Skeletal muscle tissue (tissue), 4 donors: Measurements from ENCODE around the gene SRSF3. TPM values are rescaled to one million over a fixed set of nuclear protein-coding genes. Genes with fewer than 3 reads are reported as not detected.
"Not testable (repeated sequence)": the region's sequence is repeated elsewhere in the genome, so short reads cannot be mapped to it uniquely, and the experiment has no call there.

Experiments
- H3K27ac ChIP-seq: one replicate; pipeline ENCODE4 v1.7.0; 2013; ENCODE audit warnings: mild to moderate bottlenecking, low read depth, low read length, inconsistent platforms
- H3K27me3 ChIP-seq, 3 donors: one replicate each; pipeline ENCODE4 v1.7.0; 2013; ENCODE audit warnings: low read length in 3 of 3; ENCODE audit not compliant: control insufficient read depth in 3 of 3, insufficient read depth in 3 of 3
- H3K36me3 ChIP-seq, 3 donors: one replicate each; pipeline ENCODE4 v1.7.0; 2013; ENCODE audit warnings: low read length in 3 of 3; ENCODE audit not compliant: control insufficient read depth in 3 of 3, insufficient read depth in 3 of 3
- H3K4me1 ChIP-seq, 3 donors: one replicate each; pipeline ENCODE4 v1.7.0; 2013; ENCODE audit warnings: low read length in 3 of 3, mild to moderate bottlenecking in 3 of 3; ENCODE audit not compliant: control insufficient read depth in 3 of 3, insufficient read depth in 3 of 3
- H3K4me3 ChIP-seq, 3 donors: one replicate each; pipeline ENCODE4 v1.7.0; 2013; ENCODE audit warnings: low read length in 3 of 3
- H3K9ac ChIP-seq, 3 donors: one replicate each; pipeline ENCODE4 v1.7.0; 2013; ENCODE audit warnings: low read length in 3 of 3, mild to moderate bottlenecking in 3 of 3, moderate library complexity in 2 of 3, low read depth in 1 of 3
- H3K9me3 ChIP-seq, 3 donors: one replicate each; pipeline ENCODE4 v1.7.0; 2013; ENCODE audit warnings: low read length in 3 of 3; ENCODE audit not compliant: control insufficient read depth in 3 of 3
- total RNA-seq: library from RNA; depleted of rRNA; stranded (reverse); fragments of >200 nt; gene quantifications from one replicate; pipeline ENCODE4 v1.2.3, GENCODE V29; 2014
- donor health status: Osteomylitis.

The SRSF3 gene
- total RNA-seq, 1 donor from 2014 or later = 144 TPM

DNA sequence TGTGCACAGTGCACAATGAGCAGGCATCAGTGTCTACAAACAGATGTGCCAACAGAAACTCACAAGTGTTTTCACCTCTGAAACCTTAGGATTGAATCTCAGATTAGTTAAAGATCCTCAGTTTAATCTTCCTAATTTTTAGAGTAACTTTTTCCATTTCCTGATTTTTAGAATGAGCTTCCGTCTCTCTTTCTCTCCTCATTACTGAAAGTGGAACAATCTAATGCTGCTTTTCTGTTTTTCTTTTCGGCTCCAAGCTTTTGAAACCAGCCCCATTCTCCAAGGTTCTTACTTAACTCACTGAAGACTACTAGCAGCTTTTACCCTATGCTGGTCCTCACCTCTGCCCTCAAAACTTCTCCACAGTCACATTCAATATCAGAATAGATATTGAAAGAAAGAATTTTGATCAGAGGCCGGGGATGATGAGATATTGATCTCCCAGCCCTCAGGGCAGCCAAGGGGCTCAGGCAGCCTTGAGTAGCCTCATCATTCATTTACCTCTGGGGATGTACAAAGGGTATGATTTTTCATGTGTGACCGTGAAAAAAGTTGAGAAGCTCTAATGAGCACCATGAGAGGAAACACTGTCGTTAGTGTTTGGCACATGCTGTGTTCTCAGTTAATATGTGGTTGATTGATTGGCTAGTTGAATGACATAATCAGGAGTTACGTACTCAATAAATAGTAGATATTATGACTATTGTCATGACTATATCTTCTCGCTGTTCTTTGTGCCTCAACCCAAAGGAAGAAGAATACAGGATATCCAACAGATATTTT is 35.0 kb upstream of the SRSF3 start:
- no peak overlapping the region for H3K4me3 ChIP-seq

DNA sequence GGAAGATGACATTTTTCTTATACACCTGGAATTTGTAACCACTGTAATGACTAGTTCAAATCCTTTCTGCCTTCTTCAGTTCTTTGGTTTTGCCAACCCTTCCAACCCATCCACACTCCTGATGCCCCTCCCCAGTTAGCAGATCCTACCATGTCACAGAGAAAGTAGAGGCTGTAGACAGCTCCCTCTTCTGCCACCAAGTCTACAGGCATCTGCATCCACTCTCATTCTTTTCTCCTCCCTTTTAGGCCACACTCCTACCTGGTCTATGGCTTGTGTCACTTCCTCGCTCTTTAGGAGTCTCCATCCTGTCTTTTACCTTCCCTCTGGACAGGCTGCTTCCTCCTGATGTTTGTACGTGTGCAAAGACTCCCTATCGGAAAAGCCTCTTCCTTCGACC is 33.3 kb upstream of the SRSF3 start:
- Histone ChIP-seq H3K9me3 (no peaks in the 10 kb centered on the region), H3K36me3 (no peaks in the 10 kb centered on the region), H3K9ac (no peak overlapping the region), H3K27me3 (no peaks in the 10 kb centered on the region), H3K4me1 (no peaks in the 10 kb centered on the region), H3K27ac (no peak overlapping the region), H3K4me3 (no peak overlapping the region)

More for the DNA sequence above, 35.0 kb upstream of the SRSF3 start:
- H3K27ac ChIP-seq = no peak overlapping the region
- H3K9me3 ChIP-seq = no peaks in the 10 kb centered on the region
- H3K36me3 ChIP-seq = no peaks in the 10 kb centered on the region
- H3K4me1 ChIP-seq = no peaks in the 10 kb centered on the region
- no peak overlapping the region for H3K9ac ChIP-seq
- H3K27me3 ChIP-seq = no peaks in the 10 kb centered on the region

DNA sequence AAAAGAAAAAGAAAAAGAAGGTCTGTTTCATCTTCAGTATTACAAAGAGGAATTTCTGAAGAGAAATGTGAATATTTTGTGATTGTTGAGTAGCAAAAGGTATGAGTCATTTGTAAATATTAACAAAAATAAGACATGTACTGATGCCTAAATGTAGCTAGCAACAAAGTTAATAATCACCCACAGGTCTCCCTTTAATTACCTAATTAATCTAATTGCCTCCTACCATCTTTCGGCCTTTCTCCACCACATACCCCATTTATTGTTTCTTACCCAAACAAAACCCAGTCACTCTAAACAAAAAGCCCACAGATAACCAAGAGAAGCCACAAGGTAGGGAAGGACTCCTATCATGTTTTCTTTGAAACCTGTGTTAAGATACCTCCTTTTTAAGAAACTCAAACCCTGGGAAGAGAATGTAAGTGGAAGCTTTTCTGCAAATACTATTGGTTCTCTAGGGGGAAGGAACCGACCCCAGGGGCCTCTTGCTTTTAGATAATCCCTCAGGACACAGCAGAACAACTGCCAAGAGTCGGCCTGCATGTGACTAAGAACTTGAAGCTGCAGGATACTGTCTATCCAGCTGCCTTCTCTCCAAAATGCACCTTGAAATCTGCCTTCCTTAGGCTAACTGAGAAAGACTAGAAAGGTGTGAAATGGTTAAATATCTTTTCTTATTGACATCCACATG is 30.8 kb upstream of the SRSF3 start:
- no peak overlapping the region for H3K9ac ChIP-seq
- no peak overlapping the region for H3K4me3 ChIP-seq
- H3K4me1 ChIP-seq = no peaks in the 10 kb centered on the region
- H3K27me3 ChIP-seq = no peaks in the 10 kb centered on the region
- no peak overlapping the region for H3K27ac ChIP-seq
- no peaks in the 10 kb centered on the region for H3K9me3 ChIP-seq
- no peaks in the 10 kb centered on the region for H3K36me3 ChIP-seq

DNA sequence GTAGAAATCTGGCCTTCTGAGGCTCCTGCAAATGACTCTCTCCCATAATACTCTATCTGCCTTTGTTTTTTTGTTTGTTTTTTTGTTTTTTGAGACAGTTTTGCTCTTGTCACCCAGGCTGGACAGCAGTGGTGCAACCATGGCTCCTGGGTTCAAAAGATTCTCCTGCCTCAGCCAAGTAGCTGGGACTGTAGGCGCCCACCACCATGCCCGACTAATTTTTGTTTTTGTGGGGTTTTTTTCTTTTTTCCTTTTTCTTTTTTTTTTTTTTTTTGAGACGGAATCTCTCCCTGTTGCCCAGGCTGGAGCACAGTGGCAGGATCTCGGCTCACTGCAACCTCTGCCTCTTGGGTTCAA is 30.3 kb upstream of the SRSF3 start:
- Histone ChIP-seq H3K9me3 (no peaks in the 10 kb centered on the region), H3K4me3 (no peak overlapping the region), H3K27me3 (no peaks in the 10 kb centered on the region), H3K27ac (no peak overlapping the region), H3K4me1 (no peaks in the 10 kb centered on the region), H3K9ac (no peak overlapping the region), H3K36me3 (no peaks in the 10 kb centered on the region)

DNA sequence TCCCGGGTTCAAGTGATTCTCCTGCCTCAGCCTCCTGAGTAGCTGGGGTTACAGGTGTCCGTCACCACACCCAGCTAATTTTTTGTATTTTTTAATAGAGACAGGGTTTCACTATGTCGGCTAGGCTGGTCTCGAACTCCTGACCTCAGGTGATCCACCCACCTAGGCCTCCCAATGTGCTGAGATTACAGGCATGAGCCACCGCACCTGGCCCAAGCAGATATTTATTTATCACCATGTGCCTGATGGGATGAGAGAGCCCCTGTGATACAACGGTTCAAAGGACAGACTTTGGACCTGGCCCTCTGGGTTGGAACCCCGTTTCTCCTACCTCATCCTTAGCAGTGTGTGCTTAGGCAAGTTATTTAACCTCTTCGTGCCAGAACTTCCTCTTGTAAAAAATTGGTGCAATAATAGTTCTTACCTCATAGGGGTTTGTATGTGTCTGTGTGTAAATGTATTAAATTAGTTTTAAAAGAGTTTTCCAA is 27.7 kb upstream of the SRSF3 start:
- no peaks in the 10 kb centered on the region for H3K36me3 ChIP-seq
- no peaks in the 10 kb centered on the region for H3K4me1 ChIP-seq
- H3K9ac ChIP-seq = no peak overlapping the region
- H3K9me3 ChIP-seq = no peaks in the 10 kb centered on the region
- H3K27ac ChIP-seq = no peak overlapping the region
- H3K4me3 ChIP-seq = no peak overlapping the region
- H3K27me3 ChIP-seq = no peaks in the 10 kb centered on the region

DNA sequence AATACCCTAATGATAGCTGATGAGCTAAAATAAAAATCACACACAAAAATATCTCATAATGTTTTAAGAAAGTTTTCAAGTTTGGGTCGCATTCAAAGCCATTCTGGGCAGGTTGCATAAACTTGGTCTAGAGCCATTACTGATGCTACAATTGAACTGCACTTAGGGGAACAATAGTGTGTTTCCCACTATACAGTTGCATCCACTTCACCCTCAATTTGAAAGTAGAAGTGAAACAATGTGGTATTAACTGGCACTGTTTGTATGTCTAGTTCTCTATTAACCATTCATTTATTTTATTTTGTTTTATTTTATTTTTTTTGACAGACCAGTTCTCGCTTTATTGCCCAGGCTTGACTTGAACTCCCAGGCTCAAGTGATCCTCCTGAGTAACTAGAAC is 23.9 kb upstream of the SRSF3 start:
- Histone ChIP-seq H3K9ac (no peak overlapping the region), H3K4me1 (no peaks in the 10 kb centered on the region), H3K4me3 (no peak overlapping the region), H3K36me3 (no peaks in the 10 kb centered on the region), H3K27ac (no peak overlapping the region), H3K27me3 (no peaks in the 10 kb centered on the region), H3K9me3 (peaks cover 0 to 3% (median 0%) of the 10 kb centered on the region in 3 donors)

DNA sequence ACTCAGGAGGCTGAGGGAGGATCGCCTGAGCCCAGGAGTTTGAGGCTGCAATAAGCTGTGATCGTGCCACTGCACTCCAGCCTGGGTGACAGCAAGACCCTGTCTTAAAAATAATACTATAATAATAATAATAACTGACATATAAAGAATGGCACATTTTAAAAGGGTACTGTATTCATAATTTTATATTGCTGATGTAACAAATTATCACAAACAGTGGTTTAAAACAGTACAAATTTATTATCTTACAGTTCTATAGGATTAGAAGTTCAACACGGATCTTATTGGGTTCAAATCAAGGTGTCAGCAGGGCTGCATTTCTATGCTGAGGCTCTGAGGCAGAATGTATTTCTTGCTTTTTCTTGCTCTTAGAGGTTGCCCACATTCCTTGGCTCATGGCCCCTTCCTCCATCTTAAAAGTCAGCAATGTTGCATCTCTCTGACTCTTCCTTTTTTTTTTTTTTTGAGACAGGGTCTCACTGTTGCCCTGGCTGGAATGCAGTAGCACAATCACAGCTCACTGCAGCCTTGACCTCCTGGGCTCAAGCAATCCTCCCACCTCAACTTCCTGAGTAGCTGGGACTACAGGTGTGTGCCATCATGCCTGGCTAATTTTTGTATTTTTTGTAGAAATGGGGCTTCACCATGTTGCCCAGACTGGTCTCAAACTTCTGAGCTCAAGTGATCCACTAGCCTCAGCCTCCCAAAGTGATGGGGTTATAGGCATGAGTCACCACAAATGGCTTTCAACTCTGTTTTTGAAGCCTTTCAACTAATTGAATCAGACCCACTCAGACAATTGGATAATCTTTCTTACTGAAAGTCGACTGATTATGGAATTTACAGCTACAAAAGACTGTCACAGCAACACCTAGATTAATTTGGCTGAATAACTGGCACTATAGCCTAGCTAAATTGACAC is 22.8 kb upstream of the SRSF3 start:
- no peak overlapping the region for H3K9ac ChIP-seq
- H3K27ac ChIP-seq = no peak overlapping the region
- H3K27me3 ChIP-seq = no peaks in the 10 kb centered on the region
- peaks cover 0 to 3% (median 0%) of the 10 kb centered on the region in 3 donors for H3K9me3 ChIP-seq
- no peaks in the 10 kb centered on the region for H3K4me1 ChIP-seq
- H3K36me3 ChIP-seq = no peaks in the 10 kb centered on the region
- no peak overlapping the region for H3K4me3 ChIP-seq

GRCh38 chr6:36572353-36573311 is 21.5 kb upstream of the SRSF3 start:
- not testable (repeated sequence) for H3K27ac ChIP-seq, H3K36me3 ChIP-seq, H3K9me3 ChIP-seq, H3K27me3 ChIP-seq, H3K4me1 ChIP-seq, H3K9ac ChIP-seq, H3K4me3 ChIP-seq

DNA sequence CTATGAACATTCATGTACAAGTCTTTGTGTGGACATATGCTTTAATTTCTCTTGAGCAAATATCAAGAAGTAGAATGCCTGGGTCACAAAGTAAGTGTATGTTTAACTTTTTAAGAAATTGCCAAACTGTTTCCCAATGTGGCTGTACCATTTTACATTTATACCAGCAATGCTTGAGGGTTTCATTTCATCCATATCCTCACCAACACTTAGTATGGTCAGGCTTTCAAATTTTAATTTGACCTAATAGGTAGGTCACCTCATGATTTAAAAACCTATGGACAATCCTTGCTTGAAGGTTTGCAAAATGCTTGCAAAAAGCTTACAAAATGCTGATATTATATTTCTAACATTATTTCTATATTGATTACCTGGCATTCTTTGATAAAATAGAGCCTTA is 19.5 kb upstream of the SRSF3 start:
- no peaks in the 10 kb centered on the region for H3K27me3 ChIP-seq
- H3K4me1 ChIP-seq = no peaks in the 10 kb centered on the region
- H3K9ac ChIP-seq = no peak overlapping the region
- no peak overlapping the region for H3K4me3 ChIP-seq
- H3K27ac ChIP-seq = no peak overlapping the region
- no peaks in the 10 kb centered on the region for H3K36me3 ChIP-seq
- peaks cover 0 to 3% (median 0%) of the 10 kb centered on the region in 3 donors for H3K9me3 ChIP-seq
